Stimulated activated CD4-positive, alpha-beta T cell treated with anti-CD3 and anti-CD28 coated beads, Interleukin-12 subunit alpha, Interleukin-12 subunit beta, amount 100 ng/mL, for 24 hours (primary cell): Measurements from ENCODE around the gene FAM50A.

Source experiments
- DNase-seq, 2 experiments: peaks; one replicate each; pipeline ENCODE4 v3.0.0-alpha.2; 2020; ENCODE audit warnings: low read depth in 2 of 2

The FAM50A gene

DNA sequence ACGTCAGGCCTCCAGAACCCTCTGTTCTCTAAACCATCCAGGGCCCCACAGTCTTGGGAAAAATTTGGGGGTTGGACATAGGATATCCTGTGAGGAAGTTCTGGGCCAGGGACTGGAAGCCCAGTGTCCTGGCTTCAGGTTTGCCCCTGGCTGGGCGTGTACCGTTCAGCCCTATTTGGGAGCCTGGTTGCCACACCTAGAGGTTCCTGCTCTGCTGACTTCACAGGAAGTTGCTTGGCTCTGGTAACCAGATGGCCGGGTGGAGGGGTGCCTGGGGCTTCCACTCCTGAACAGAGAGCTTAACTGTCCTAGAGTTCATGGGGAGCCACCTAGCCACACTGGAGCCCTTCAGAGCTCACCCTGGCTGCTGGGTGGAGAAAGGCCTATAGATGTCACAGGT is 31.5 kb upstream of the FAM50A start:
- DNase-seq = no peak

DNA sequence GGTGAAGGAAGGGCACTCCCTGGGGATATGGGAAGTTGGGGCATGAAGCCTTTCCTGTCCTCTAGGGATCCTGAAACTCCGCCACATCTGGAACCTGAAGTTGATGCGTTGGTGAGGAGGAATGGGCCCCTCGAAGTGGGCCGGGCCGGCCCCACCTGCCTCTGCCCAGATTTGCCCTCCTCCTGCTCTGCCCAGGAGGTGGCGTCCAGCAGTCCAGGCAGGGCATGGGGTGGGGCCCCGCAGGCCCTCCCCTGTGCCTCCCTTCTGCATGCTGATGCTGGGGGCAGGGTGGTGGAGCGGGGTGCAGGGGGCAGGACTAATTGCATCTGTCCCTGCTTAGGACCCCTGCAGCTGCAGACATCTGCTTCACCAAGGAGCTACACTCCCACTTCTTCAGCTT is 30.8 kb upstream of the FAM50A start:
- DNase-seq = no peak

DNA sequence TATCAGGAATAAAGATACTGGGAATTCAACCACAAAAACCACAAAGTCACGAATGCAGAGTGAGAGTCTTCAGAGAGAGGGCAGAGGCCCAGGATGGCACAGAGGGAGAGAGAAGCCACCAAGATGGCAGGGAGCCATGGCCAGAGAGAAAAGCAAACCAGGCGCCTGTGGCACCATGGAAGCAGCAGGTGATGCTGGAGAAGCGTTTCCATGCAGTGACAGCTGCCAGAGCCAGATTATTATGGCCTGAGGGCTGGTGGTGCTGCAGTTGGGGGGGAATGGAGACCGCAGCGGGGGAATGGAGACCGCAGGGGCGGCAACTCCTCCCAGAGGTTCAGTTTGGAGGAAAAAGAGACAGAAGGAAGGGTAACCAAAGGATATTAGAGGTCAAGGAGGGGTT is 26.8 kb upstream of the FAM50A start:
- no peak for DNase-seq

DNA sequence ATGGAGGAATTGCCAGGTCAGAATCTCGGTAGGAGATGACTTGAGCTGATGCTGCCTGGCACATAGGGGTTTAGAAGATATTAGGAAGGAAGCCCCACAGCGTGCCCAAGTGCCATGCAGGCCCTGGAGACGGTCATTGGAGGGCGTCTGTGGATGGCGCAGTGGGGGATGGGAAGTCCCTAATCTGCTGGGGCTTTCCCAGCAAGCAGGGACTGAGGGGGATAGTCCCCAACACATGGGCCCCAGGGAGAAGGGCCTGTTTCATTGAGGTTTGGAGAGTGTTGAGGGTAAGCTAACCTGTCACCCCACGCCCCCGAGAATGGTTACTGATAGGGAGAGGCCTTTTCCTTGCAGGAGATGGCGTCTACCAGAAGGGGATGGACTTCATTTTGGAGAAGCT is 24.8 kb upstream of the FAM50A start:
- DNase-seq = no peak

DNA sequence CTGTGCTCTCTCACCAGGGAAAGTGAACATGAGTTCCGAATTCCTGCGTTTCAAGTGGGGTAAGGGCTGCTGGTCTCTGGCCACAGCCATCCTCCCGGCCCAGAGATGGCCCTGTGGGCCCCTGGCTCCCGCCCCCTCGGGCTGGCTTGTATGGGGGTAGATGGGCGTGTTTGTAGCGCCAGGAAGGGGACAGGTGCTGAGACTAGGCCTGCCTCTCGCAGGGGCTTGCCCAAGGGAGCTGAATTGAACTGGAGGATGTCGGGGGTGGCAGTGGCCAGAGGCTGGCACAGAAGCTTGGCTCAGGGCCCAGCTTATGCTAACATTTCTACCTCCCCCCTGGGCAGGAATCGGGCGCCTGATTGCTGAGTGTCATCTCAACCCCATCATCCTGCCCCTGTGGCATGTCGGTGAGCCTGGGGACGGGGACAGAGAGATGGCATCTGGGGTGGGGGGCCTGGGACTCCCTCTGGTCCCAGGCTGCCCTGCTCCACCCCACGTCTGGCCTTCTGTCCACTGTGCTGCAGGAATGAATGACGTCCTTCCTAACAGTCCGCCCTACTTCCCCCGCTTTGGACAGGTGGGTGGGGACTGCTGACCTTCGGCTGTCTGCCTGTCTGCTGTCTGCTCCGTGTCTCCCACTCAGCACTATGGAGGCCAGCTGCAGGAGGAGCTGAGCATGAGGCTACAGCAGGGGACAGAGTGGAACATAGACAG is 24.1 kb upstream of the FAM50A start:
- DNase-seq = no peak

DNA sequence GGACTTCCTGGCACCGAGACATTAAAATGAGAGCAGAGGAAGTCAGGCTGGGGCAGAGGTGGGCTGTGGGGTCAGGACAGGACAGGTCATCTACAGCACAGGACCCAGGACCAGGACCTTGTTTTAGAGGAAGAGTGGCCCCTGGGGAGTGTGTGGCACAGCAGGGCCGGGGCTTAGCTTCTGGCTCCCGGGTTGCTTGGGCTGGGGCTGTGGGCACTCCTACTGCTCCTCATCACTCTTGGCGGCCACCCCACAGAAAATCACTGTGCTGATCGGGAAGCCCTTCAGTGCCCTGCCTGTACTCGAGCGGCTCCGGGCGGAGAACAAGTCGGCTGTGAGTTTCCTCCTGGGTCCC is 23.6 kb upstream of the FAM50A start:
- no peak for DNase-seq

DNA sequence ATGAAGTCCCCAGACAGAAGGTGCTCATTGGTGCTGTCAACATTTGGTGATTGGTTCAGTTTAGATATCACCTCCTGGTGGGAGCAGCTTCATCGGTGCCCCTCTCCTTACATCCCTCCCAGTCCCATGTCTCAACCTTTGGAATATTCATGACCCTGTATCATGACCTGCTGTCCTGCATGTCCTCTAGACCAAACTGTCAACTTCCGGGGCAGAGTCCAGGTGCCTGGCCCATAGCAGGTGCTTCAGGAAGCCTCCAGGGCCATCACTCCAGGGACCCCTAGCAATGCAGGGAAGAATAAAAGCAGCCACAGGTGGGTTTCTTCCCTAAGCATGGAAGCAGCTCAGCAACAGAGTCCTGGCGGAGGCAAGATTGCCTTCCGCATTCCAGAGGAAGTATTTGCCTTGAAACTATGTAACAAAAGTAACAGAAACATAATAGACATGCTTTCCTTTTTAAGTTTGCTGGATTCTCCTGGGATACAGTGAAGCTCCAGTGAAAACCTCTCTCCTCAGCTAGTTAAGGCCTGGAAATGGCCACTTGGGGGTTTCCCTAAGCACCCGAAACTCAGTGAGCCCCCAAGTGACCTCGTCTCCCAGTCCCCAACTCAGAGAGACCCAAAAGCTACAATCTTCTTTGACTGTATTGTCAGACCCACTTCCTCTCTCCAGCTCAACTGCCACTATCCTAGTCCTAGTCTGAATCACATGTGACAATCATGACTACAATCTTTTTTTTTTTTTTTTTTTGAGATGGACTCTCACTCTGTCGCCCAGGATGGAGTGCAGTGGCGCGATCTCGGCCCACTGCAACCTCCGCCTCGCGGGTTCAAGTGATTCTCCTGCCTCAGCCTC is 16.8 kb upstream of the FAM50A start:
- no peak for DNase-seq

DNA sequence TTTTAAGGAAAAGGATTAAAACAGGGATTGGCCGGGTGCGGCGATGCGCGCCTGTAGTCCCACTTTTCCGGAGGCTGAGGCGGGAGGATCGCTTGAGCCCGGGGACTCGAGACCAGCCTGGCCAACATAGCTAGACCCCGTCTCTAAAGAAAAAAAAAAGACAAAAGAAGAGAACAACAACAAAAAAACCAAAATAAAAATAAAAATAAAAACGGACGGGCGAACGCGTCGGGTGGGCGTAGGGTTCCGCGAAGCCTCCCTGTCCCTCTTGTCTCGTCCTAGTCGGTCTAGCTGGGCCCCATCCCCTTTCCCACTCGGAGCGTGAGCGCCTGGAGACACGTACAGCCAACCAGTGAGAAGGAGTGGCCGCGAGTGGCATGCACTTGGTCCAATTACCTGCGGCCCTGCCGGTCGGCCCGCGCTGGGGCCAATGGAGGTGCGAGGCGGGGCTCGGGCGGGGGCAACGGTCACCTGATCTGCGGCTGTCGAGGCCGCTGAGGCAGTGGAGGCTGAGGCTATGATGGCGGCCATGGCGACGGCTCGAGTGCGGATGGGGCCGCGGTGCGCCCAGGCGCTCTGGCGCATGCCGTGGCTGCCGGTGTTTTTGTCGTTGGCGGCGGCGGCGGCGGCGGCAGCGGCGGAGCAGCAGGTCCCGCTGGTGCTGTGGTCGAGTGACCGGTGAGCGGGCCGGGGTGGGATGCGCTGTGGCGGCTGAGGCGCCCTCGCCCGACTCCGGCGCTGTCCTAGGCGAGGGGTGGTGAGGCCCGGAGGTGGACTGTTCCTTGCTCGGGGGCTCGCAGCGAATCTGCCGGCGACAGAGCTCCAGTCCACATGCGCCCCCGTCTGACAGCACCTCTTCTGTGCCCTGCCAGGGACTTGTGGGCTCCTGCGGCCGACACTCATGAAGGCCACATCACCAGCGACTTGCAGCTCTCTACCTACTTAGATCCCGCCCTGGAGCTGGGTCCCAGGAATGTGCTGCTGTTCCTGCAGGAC is 15.5 kb upstream of the FAM50A start, which contains the start of gene ATP6AP1:
ATP6AP1 (plus strand) TSS at position 502 of the 996 bp plus-strand sequence; CDS start at position 518, 16 bp downstream.
- DNase-seq = peak; percentile 70 to 84

DNA sequence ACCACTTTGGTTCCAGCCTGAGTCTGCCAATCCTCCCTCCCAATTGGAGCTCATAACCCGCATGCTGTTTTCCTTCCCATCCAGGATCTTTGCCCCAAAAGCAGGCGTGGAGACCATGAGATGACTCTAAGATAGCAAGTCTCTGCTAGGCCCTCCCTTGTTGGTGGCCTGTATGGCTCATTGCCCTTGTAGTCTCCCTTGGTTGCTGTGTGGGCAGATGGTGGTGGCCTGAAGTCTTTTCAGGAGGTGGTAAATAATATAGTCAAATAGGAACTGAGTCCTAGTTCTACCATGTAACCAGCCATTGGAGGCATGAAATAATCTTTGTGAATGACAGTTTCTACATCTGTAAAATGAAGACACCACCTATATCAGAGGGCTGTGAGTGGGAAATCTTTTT is 14.2 kb upstream of the FAM50A start:
- DNase-seq = no peak

DNA sequence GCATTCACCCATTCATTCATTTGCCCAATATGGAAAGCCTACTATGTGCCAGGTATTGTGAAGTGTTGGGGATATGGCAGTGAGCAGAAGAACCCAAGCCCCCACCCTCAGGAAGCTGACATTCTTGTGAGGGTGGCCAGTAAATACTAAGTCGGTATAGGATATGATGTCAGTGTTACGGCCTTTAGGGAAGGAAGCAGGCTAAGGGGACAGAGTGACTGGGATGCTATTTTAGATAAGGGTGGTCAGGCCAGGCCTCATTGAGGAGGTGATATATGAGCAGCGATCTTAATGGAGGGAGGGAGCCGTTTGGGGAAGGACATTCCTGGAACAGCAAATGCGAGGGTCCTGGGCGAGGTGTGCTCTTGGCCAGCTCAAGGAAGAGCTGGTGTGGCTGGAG is 13.5 kb upstream of the FAM50A start:
- no peak for DNase-seq

DNA sequence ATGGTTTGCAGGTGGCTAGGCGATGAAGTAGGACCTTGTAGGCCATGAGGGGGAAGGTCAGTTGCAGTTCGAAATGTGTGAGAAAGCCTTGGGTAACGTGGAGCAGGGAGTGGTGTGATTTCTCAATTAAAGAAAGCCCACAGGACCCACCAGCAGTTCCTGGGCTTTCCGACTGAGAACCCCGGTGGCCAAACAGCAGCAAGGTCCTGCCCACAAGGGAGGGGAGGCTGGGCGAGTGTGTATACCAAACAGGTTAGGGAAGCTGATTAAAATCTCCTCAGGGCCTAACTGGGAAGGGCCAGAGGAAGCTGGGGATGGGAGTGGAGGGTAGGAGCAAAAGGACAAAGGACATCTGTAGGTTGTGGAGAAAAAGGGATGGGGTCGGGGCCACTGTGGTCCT is 13.0 kb upstream of the FAM50A start:
- no peak for DNase-seq

DNA sequence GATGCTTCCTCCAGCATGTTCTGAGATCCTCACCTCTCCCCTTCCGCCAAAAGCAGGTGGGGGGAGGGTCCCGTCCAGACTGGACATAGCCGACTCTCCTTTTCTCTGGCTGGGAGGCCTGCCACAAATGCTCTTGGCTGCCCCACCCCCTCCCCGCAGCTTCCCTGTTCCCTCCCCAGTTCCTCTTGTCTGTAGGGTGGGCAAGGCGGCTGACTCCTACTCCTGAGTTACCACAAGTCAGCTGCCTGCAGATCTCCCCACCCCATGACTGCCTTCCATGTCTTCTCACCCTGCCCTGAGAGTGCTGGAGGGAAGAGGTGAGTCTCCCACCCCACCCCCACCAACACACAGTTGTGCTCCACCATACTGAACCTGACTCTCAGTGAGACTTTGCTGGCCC is 12.6 kb upstream of the FAM50A start:
- DNase-seq = no peak

DNA sequence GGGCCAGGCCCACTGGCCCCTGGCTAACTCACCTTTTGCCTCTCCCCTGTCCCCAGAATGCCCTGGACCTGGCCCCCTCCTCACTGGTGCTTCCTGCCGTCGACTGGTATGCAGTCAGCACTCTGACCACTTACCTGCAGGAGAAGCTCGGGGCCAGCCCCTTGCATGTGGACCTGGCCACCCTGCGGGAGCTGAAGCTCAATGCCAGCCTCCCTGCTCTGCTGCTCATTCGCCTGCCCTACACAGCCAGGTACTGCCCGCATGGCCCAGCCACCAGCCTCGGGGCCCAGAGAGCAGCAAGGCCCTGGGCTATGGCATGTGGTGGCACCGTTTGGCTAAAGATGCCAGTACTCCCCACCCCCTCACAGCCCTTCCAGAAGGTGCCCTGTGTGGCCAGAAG is 11.7 kb upstream of the FAM50A start:
- DNase-seq = no peak

DNA sequence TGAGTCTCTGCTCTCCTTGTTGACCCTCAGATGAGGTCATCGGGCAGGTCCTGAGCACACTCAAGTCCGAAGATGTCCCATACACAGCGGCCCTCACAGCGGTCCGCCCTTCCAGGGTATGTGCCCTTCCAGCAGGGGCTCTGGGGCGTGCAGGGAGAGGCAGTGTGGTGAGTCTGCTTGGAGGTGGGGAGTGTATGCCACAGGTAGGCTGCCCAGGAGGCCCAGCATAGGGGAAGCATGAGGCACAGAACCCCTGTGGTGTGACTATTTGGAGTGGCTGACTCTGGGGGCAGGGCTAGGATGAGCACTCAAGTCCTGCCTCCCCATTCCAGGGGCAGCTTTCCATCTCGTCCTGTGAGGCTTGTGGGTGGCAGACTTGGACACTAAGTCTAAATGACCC is 10.3 kb upstream of the FAM50A start:
- no peak for DNase-seq

DNA sequence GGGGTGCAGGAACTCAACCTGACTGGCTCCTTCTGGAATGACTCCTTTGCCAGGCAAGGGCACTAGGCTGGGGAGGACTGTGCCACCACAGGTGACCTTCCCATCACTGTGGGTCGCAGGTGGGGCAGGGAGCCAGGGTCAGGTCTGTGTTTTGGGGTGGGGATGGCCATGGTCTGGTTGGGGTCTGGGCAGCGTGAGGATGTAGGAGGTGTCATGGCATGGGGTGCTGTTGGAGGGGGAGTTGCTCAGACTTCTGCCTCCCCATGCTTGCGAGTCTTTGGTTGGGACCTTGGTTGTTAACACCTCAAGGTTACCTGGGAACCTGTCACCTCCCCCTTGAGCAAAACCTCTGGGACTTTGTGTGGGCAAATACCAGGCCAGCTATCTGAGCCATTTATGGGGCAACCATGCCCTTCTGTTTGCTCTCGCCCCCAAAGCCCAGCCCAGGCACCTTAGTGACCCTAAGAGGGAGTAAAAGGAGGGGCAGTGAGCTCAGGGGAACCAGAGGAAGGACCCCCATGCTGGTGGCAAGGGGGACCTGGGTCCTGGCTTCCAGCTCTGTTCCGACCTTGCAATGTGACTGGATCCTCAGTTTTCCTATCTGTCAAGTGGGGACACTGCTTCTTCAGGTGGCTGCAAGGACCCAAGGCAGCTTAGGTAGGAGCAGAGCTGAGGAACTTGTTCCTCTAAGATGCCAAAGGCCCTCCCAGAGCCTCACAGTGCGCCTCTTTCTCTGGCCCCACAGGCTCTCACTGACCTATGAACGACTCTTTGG is 9.4 kb upstream of the FAM50A start:
- no peak for DNase-seq

DNA sequence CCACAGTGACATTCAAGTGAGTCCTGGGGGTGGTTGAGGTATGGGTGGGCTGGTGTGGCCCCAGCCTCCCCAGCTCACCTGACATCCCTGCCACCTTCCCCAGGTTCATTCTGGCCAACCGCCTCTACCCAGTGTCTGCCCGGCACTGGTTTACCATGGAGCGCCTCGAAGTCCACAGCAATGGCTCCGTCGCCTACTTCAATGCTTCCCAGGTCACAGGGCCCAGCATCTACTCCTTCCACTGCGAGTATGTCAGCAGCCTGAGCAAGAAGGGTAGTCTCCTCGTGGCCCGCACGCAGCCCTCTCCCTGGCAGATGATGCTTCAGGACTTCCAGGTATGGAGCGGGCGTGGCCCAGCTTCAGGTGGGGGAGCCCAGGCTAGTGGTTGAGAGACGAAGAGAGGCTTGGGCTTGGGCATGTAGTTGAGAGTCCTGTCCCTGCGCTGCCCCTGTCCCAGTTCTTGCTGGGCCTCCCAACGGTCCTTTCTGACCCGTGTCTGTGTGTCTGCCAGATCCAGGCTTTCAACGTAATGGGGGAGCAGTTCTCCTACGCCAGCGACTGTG is 8.7 kb upstream of the FAM50A start:
- DNase-seq = no peak

DNA sequence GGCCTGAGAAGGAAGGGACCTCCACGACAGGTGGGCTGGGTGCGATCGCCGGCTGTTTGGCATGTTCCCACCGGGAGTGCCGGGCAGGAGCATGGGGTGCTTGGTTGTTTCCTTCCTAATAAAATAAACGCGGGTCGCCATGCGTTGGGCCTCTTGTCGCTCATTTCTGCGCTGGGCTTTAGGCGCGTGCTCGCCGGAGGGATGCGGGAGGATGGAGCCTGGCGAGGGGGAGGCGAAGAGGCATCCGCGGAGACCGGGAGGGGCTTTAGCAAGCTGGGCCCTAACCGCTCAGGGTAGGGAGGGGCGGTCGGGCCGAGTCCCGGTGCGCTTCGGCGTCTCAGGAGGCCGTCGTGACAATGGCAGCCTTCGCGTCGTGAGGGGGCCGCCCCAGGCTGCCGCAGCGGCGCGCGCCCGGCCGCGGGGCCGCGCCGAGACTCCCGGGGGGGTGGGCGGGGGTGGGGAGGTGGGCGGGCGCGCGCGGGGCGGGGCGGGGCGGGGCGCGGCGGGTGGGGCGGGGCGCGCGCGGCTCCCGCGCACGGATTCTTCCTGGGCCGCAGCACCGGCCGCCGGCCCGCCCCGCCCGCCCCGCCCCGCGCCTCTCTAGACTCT is 7.5 kb upstream of the FAM50A start:
- no peak for DNase-seq

DNA sequence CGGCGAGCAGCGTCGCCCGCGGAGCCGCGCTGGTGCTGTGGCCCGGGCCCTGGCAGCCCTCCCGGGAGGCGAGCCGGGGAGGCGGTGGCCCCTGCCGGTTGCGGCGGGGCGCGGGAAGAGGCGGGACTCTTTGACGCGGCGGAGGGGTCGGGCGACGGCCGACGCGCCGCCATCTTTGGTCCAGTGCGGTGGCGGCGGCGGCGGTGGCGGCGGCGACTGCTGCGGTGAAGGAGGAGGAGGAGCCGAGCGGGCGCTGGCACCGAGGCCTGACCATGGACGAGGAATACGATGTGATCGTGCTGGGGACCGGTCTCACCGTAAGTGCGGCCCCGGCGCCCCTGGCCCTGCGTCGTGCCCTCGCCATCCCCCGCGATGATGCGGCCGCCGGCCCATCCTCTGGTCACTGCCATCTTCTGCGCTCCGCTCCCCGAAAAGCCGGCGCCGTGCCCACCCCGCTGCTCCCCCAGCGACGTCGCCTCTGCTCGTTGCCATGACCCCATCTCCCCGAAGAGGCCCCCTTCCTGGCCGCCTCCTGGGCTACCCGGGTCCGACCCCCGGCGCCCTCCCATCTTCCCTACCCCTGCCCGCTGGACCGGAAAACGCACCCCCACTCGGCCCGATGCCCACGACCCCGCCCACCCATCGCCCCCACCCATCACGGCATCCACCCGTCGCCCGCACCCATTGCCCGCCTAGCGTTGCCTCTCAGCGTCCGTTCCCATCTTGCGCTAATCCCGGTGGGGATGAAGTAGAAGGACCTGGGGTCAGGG is 6.8 kb upstream of the FAM50A start, which contains the start of gene GDI1:
GDI1 (plus strand) TSS at position 172 of the 770 bp plus-strand sequence; CDS start at position 273, 101 bp downstream.
- peak in 1 of 2 experiments; percentile 41 for DNase-seq
